Sigmoid colon (tissue), 4 donors: ENCODE results near the gene SYT13.

Experiments used
- CTCF ChIP-seq, 4 experiments: fragments of 450-650 bp in 3 of 4; fragments of 200-600 bp in 1 of 4; IDR thresholded peaks; one replicate each; pipeline ENCODE4 v1.5.1; 2016 to 2019; ENCODE audit warnings: antibody characterized with exemption in 4 of 4, mild to moderate bottlenecking in 3 of 4, moderate library complexity in 2 of 4
- EP300 ChIP-seq, 4 donors: sonication (generic); formaldehyde crosslinking; IDR thresholded peaks; one replicate each; pipeline ENCODE4 v1.6.1; 2017; ENCODE audit warnings: antibody characterized with exemption in 4 of 4
- POLR2A ChIP-seq, 2 donors: fragments of 450-650 bp; IDR thresholded peaks; one replicate each; pipeline ENCODE4 v1.6.1; 2016; ENCODE audit warnings: antibody characterized with exemption in 2 of 2, mild to moderate bottlenecking in 2 of 2, moderate library complexity in 2 of 2
- POLR2AphosphoS5 ChIP-seq, 4 donors: sonication (generic); formaldehyde crosslinking; IDR thresholded peaks; one replicate each; pipeline ENCODE4 v1.6.1; 2017; ENCODE audit warnings: antibody characterized with exemption in 4 of 4

- TF ChIP-seq POLR2AphosphoS5 (IDR thresholded peaks at IDR 0.05) (no peak), CTCF (IDR thresholded peaks at IDR 0.05) (no peak), POLR2A (IDR thresholded peaks at IDR 0.05) (no peak), EP300 (IDR thresholded peaks at IDR 0.05) (no peak)
These were observed 13.4 kb downstream of the SYT13 start for GRCh38 chr11:45272701-45273100.
